Loucy (cell line): ENCODE measurements around the gene NRCAM.

Source experiments
- H2AFZ ChIP-seq: fragments of 200-600 bp; sonication (generic); 2 replicates; pipeline ENCODE4 v1.6.0; 2016; ENCODE audit warnings: antibody characterized with exemption, mild to moderate bottlenecking, low read length, moderate library complexity
- H3F3A ChIP-seq: fragments of 200-600 bp; 2 replicates; pipeline ENCODE4 v1.6.0; 2016; ENCODE audit warnings: antibody characterized with exemption, low read depth, mild to moderate bottlenecking
- H3K27me3 ChIP-seq: fragments of 200-600 bp; sonication (generic); 2 replicates; pipeline ENCODE4 v1.6.1; 2014; ENCODE audit warnings: low read length, mild to moderate bottlenecking; ENCODE audit not compliant: insufficient read depth, poor library complexity, severe bottlenecking
- H3K36me3 ChIP-seq: fragments of 200-600 bp; sonication (generic); 2 replicates; pipeline ENCODE4 v1.6.1; 2016; ENCODE audit warnings: low read length; ENCODE audit not compliant: insufficient read depth
- H3K4me1 ChIP-seq: fragments of 200-600 bp; sonication (generic); 2 replicates; pipeline ENCODE4 v1.5.1; 2014; ENCODE audit warnings: low read length, mild to moderate bottlenecking; ENCODE audit not compliant: insufficient read depth, poor library complexity, severe bottlenecking
- H3K4me2 ChIP-seq: fragments of 200-600 bp; sonication (generic); 2 replicates; pipeline ENCODE4 v1.6.0; 2014; ENCODE audit warnings: antibody characterized with exemption, low read length, low read depth, mild to moderate bottlenecking; ENCODE audit not compliant: poor library complexity, severe bottlenecking
- H3K4me3 ChIP-seq: fragments of 200-600 bp; sonication (generic); 2 replicates; pipeline ENCODE4 v1.5.1; 2014; ENCODE audit warnings: low read length, mild to moderate bottlenecking, mixed read lengths; ENCODE audit not compliant: poor library complexity, severe bottlenecking
- H3K79me2 ChIP-seq: fragments of 200-600 bp; sonication (generic); 2 replicates; pipeline ENCODE4 v1.6.1; 2014; ENCODE audit warnings: low read length; ENCODE audit not compliant: insufficient read depth
- H3K9ac ChIP-seq: fragments of 200-600 bp; sonication (generic); 2 replicates; pipeline ENCODE4 v1.6.0; 2014; ENCODE audit warnings: mild to moderate bottlenecking, low read depth, low read length, moderate library complexity; ENCODE audit not compliant: poor library complexity, severe bottlenecking
- H3K9me2 ChIP-seq: fragments of 200-600 bp; sonication (generic); replicated peaks from 2 replicates; pipeline ENCODE4 v1.6.1; 2016; ENCODE audit warnings: low read depth, low read length, mixed read lengths
- H3K9me3 ChIP-seq: fragments of 200-600 bp; sonication (generic); 2 replicates; pipeline ENCODE4 v1.6.1; 2014; ENCODE audit warnings: mild to moderate bottlenecking, antibody characterized with exemption, low read length, low read depth; ENCODE audit not compliant: insufficient read depth
- H4K20me1 ChIP-seq: fragments of 200-600 bp; sonication (generic); 2 replicates; pipeline ENCODE4 v1.6.0; 2014; ENCODE audit warnings: antibody characterized with exemption, low read length, mild to moderate bottlenecking; ENCODE audit not compliant: insufficient read depth, poor library complexity, severe bottlenecking
- EZH2phosphoT487 ChIP-seq: fragments of 200-600 bp; IDR thresholded peaks from 2 replicates; pipeline ENCODE4 v1.6.1; 2018; ENCODE audit warnings: antibody characterized with exemption, mild to moderate bottlenecking, moderate library complexity, borderline replicate concordance
- TF ChIP-seq, protein P1 (sequence below): fragments of 200-600 bp; sonication (generic); conservative IDR thresholded peaks from 2 replicates; pipeline ENCODE4 v1.5.1; 2014; ENCODE audit warnings: mild to moderate bottlenecking, antibody characterized with exemption, low read length

Gene NRCAM

GRCh38 chr7:108324053-108325038 lies 131.9 kb downstream of the NRCAM start:
- H3K36me3 ChIP-seq = no peaks in the 10 kb centered on the region
- H3K9me2 ChIP-seq = no peaks in the 10 kb centered on the region
- H3K4me1 ChIP-seq = no peaks in the 10 kb centered on the region
- H3K4me2 ChIP-seq = no peak overlapping the region
- H3K4me3 ChIP-seq = no peak overlapping the region
- no peaks in the 10 kb centered on the region for H3K27me3 ChIP-seq
- no peak overlapping the region for H3K9ac ChIP-seq
- no peaks in the 10 kb centered on the region for H3K9me3 ChIP-seq
- no peak overlapping the region for H2AFZ ChIP-seq
- H3K79me2 ChIP-seq = no peaks in the 10 kb centered on the region
- no peak for TF ChIP-seq EZH2phosphoT487
- TF ChIP-seq, protein P1, sequence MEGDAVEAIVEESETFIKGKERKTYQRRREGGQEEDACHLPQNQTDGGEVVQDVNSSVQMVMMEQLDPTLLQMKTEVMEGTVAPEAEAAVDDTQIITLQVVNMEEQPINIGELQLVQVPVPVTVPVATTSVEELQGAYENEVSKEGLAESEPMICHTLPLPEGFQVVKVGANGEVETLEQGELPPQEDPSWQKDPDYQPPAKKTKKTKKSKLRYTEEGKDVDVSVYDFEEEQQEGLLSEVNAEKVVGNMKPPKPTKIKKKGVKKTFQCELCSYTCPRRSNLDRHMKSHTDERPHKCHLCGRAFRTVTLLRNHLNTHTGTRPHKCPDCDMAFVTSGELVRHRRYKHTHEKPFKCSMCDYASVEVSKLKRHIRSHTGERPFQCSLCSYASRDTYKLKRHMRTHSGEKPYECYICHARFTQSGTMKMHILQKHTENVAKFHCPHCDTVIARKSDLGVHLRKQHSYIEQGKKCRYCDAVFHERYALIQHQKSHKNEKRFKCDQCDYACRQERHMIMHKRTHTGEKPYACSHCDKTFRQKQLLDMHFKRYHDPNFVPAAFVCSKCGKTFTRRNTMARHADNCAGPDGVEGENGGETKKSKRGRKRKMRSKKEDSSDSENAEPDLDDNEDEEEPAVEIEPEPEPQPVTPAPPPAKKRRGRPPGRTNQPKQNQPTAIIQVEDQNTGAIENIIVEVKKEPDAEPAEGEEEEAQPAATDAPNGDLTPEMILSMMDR = no peak
- no peaks in the 10 kb centered on the region for H3F3A ChIP-seq
- no peaks in the 10 kb centered on the region for H4K20me1 ChIP-seq

- Histone ChIP-seq H3K36me3 (no peaks in the 10 kb centered on the region), H3K4me3 (no peak overlapping the region)
These were observed 133.1 kb downstream of the NRCAM start for GRCh38 chr7:108322925-108323832.

DNA sequence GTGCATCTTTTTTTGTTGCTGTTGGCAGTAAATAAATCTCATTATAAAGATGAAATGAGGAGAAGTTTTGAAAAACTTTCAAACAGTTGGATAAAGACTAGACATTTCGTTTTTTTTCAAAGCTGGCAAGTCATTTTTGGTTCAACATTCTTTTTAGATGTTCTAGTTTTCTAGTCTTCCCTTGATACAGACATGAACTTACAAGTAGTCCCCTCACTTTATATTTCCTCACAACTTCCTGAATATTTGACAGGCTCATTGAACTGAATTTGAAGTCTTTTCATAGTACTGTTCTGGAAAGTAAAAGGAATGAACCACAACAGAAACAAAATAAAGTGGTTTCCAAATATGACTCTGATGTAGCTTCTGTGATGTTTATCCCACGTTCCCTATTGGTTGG lies 134.2 kb downstream of the NRCAM start:
- TF ChIP-seq, protein P1 = no peak
- no peak for TF ChIP-seq EZH2phosphoT487
- Histone ChIP-seq H3K9ac (no peak overlapping the region), H4K20me1 (no peaks in the 10 kb centered on the region), H3K4me1 (no peaks in the 10 kb centered on the region), H3K9me3 (no peaks in the 10 kb centered on the region), H3F3A (no peaks in the 10 kb centered on the region), H3K36me3 (no peaks in the 10 kb centered on the region), H3K9me2 (no peaks in the 10 kb centered on the region), H3K4me2 (no peak overlapping the region), H3K79me2 (no peaks in the 10 kb centered on the region), H3K4me3 (no peak overlapping the region), H2AFZ (no peak overlapping the region), H3K27me3 (no peaks in the 10 kb centered on the region)

More at GRCh38 chr7:108322925-108323832, 133.1 kb downstream of the NRCAM start:
- Histone ChIP-seq H3K79me2 (no peaks in the 10 kb centered on the region), H3F3A (no peaks in the 10 kb centered on the region), H3K4me1 (no peaks in the 10 kb centered on the region), H3K9me2 (no peaks in the 10 kb centered on the region), H3K9ac (no peak overlapping the region), H4K20me1 (no peaks in the 10 kb centered on the region), H3K27me3 (no peaks in the 10 kb centered on the region), H3K4me2 (no peak overlapping the region), H3K9me3 (no peaks in the 10 kb centered on the region), H2AFZ (no peak overlapping the region)
- TF ChIP-seq, protein P1 = no peak
- TF ChIP-seq EZH2phosphoT487 = no peak
